Measurements from ENCODE around the gene POLG.
"Not testable (repeated sequence)": the region's sequence is repeated elsewhere in the genome, so short reads cannot be mapped to it uniquely, and the experiment has no call there.

POLG gene

DNA sequence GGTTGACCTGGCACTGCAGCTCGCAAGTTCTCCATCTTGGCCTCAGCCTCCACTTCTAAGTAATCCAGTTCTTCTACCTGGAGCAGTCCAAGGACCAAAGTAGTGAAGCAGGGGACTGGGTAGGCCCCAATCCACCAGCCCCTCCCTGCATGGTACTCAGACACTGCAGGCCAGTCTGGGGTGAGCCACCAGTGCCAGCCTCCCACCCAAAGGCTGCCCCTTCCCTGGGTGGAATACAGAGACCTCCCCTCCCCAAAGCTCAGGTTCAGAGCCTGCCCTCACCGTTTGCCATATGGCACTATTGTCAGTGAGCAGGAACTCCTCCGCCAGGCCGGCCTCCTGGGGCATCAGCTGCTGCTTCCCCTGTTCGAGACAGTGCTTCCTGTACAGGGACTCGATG, 10.8 kb downstream of the POLG start:
- DNase-seq = no peak

DNA sequence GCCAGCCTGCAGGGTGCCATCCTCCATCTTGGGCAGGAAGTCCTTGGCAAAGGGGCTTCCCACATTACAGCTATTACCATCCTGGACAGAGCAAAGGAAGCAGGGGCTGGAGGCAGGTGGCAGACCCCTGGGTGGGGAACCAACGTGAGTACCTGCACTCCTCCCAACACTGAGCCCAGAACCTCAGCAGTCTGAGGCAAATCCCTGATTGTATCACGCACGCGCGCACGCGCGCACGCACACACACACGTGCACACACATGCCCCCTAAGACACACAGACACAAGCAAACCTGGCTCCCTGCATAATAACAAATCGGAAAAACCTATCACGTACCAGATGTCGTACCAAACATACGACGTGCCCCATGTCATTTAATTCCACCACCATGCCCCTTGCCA, 11.8 kb downstream of the POLG start:
- DNase-seq = no peak

DNA sequence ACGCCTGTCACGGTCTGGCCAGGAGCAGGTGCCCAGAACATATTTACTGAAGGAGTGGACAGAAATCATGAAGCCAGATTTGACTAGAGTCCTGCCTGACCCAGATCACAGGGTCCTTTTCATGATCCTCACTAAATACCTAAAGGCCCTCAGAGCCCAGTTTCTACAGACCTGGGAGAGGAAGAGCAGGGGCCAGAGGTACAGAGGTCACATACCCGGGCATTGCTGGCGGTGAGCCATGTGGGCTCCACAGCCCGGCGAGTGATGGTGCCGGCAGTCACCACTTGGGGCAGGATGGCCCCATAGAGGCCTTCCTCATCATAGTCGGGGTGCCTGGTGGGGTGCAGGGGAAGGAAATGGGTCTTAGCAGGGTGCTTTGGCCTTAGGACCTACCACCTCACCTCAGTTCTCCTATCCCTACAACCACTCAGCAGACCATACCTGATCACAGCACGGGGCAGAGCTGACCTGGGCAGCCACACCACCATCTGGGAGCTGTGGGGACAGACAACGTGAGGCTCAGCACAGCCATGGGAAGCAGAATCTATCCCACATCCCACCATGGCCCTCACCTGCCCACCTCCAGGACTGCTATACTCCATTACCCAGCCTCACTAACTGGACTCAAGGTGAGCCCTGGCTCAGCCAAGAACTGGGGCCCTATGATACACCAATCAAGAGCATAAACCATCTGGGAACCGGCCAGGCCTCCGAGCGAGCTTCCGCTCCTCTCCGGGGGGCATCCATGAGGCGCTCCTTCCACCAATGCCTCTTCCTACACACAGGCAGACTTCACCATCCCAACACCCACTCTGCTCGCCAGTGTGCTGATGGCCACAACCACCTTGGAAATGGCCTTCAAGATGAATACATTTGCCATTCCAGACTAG, 12.9 kb downstream of the POLG start:
- DNase-seq = no peak

DNA sequence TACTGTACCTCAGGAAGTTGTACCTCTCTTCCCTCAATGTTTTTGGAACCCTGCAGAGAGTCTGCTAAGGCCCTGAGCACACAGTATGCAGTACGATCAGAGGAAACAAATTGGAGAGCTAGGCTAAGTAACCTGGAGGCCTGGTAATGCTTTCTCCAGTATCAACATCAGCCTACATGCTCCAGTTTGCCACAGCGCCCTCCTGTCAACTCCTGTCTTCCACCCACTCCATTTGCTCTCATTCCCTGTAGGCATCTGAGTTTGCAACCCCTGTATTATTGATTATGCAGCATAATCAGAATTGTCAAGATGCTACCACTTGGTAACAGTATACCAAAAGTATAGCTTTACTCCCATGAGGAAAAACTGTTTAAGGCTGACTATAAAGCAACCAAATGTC, 14.4 kb downstream of the POLG start:
- DNase-seq = no peak

DNA sequence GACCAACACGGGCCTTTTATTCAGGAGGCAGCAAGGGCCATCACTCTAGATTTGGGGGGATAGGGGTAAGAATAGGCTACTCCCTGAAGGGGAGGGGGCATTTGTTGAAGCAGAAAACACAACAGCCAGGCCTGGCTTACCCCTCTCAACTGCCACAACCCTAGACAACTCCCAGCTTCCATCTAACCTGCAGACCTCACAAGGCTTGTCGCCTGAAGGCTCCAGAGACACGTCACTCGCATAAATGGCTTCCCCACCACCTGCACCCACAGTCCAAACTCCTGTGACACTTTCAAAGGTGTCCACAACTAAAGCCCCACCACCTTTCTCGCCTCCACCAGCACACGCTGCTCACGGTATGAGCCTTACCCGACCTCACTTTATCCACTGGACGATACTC, 14.9 kb downstream of the POLG start:
- no peak for DNase-seq

DNA sequence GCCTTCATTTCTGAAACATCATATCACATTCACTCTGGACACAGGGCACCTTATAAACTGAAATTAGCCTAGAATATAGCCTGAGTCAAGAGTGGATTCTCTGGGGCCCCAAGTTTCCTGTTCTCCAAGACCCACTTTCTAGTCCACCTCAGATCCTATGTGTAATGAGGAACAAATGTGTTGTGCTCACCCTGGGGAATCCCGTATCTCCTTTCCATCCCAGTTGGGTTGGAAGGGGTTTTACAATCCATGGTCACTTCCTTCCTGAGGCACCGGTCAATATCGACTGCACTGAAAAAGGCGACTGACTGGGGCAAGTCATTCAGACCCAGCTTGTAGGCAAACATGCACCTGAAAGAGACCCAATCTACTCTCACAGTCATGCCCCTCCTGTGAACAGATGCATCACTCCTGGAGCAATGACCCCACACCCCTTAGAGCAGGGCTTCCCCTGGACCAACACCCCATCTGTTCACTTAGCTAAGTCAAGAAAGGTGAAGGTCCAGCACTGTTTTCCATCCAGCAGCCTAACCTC, 17.4 kb downstream of the POLG start:
- DNase-seq = no peak

DNA sequence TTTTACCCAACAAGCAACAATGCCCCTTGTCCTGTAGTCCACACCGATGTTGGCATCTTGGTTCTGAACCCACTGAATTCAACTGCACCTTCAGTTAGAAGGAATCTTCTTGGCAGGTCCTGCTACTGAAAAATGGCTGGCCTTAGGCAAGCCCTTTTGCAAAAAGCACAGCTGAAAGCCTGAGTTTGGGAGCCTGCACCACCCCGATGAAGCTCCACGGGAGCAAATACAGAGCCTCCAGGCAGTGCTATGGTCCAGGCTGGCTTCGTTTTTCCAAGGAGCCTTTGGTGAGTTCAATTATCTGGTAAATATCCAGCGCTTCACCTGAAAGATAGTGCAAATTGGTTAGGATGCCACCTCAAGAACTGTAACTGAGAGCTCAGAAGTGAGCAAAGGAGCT, 18.1 kb downstream of the POLG start:
- DNase-seq = no peak

DNA sequence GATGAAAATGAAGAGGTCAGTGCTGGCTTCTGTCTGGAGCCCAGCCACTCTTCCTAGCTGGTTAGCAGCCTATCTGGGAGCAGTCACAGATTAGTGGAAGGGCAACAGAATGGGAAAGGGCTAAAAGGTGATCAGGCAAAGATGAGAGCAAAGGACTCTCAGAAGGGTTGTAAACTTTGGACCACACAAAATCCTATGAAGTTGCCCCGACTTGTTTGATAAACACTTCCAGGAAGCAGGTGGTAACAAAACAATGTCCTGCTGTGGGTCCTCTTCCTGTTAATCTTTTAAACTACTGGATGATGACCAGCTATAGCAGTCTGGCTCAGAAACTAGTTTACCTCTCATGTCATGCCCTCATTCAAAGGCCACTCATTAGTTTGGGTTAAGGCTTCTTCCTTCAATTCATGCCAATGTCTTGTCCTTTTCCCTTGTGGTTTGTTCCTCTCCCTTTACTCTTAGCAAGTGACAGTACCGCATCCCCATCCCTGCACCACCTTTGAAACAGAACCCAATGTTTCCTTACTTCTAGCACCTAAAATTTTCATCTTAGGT, 19.2 kb downstream of the POLG start:
- DNase-seq = no peak

DNA sequence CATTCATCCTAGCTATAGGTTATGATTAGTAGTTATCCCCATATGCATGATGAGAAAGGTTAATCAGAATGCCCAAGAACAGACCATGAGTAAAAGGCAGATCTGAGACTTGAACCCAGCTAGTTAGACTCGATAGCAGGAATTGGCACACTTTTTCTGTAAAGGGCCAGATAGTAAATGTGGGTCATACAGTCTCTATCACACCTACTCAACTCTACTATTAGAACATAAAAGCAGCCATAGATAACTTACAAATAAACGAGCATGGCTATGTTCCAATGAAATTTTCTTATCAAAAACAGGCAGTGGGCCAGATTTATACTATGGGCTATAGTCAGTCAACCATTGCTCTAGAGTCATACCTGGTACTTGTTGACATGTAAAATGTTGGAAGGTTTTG, 24.6 kb downstream of the POLG start:
- no peak for DNase-seq

DNA sequence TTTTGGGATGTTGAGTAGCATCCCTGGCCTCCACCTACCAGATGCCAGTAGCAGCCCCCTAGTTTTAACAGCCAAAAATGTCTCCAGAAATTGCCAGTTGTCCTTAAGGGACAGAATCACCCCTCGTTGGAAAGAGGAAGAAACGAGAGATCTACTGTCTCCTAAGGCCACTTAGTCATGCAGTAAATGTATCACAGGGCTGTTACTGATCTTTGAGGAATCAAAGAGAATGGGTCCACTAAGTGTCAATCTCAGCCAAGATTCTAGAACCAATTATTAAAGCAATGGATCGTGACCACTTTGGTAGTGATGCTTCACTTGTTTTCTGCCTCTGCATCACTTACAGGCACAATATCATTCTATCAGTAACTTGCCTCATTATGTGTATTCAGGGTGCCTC, 26.4 kb downstream of the POLG start:
- DNase-seq = no peak

DNA sequence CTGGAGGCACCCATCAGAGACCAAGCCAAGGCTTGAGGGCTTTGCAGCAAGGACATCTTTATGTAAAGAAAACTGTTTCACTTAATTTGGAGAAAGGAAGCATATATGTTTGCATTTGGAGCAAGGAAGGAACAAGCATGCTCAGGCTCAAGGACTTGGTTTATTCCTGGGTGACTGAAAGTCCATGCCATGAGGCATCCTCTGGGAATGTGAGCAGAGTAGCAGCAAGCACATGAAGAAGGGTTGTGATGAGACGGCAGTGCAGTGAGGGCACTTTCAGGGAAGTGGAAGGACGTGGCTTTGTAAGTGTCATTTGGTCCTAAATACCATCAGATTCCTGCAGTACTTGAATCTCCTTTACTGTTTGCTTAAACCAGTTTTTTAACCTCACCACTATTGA, 26.8 kb downstream of the POLG start:
- DNase-seq = no peak

DNA sequence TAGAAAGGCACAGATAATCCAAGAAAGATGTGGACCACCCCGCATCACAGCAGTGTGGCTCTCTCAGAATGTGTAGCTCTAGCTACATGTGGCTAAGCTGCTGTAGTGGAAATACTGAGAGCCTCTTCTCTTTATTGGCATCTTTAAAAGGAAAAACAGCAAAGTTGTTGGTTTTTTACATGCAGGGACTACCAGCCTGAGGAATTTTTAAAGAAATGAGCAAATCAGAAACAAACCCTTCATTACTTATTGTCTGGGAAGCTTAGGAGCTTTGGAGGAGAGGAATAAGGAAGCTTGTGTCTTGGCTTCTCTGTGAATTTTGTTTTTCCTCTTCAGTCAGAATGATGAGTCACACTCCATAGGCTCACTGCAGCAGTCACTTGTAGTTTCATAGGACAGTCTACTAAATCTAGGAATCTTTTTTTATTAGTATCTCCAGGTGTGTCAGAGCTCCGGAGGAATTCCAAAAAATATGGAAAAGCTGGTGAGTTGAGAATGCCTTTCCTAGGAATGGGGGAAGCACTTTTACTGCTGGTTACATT, 27.5 kb downstream of the POLG start:
- DNase-seq = no peak

DNA sequence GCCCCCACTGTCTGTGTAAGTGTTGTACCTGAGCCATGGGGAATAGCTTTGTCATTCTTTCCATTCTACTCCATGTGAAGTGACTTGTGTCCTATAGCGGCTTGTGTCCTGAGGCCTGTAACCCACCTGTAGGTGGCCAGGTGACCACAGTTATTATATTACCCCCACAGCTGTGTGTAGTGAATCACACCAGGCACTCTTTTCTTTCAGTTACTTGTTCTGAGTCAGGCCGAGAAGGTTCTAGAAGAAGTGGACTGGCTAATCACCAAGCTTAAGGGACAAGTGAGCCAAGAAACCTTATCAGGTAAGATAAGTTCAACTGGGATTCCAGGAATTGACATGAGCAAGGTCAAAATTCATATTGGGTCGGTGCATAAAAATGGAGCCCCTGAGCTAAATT, 29.2 kb downstream of the POLG start:
- DNase-seq = no peak

DNA sequence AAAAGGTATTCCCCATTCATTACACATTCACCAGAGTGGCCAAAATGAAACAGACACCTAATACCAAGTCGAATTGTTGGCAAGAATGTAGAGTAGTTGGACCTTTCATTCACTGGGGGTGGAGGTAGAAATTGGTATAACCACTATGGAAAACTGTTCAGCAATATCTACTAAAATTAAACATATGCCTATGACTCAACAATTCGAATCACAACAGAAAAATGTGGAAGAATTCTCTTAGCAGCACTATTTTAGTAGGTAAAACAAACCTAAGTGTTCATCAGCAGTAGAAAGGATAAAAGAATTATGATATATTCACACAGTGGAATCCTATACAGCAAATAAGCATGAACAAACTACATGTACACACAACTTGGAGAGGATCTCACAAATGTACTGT, 30.6 kb downstream of the POLG start:
- DNase-seq = no peak

DNA sequence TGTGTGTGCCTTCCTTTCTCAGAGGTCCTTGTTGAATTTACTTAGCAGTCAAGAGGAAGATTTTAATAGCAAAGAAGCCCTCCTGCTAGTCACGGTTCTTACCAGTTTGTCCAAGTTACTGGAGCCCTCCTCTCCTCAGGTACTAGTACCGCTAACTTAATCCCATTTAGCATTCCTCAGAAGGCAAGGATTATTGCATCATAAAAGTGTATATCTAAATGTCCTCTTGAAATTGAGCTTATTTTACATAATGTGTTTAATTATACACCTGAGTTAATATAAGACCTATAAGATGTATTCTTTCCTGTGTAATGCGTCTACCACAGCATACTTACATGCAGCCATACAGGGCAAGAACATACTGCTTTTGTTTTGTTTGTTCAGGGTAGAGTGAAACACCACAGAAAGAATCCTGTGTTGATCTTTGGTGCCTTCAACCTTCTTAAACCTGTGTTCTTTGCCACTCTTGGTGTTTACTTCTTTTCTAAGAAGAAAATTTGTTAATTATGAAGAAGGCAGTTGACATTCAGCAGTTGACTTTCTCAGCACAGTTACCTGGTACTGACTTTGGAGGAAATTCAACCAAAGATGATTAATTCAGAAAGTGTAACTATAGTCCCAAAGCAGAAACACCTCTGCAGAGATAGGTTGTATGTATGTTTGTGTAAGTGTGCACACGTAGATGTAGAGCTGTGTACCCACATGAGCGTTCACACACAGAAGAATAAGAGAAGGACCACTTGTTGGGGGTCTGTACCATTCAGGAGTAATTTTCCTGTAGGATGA, 33.1 kb downstream of the POLG start:
- DNase-seq = no peak

DNA sequence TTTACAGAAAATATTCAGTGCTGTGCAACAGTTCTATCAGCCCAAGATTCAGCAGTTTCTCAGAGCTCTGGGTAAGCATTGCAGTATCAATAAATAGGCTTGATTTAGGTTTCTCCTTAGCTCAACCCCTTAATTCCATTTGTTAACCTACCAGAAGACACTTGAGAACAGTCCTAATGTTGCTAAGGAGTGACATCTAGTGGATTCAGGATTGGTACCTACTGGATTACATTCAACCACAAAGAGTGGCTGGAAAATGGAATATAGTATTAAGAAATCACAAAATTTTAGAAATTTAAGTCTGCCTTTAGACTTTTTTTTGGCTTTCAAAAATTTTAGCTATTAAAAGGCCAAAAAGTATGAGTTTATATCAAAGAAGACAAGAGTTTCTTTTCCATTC, 34.7 kb downstream of the POLG start:
- DNase-seq = no peak

DNA sequence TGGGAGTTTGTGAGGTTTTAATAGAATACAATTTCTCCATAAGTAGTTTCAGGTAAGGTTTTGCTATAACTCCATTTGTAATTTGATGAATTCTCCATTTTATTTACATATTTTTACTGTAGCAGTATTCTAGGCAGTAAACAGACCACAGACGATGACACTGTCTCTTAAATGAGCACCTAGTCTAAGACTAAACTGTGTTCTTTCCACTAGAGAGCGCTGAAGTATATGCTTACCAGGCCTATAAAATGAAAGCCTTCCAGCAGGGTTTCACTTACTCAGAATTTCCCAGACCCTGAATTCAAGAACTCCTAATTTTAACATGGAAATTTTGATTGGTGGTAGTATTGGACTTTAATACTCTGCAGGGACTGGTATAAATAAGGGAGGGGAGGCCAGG, 41.6 kb downstream of the POLG start:
- no peak for DNase-seq

DNA sequence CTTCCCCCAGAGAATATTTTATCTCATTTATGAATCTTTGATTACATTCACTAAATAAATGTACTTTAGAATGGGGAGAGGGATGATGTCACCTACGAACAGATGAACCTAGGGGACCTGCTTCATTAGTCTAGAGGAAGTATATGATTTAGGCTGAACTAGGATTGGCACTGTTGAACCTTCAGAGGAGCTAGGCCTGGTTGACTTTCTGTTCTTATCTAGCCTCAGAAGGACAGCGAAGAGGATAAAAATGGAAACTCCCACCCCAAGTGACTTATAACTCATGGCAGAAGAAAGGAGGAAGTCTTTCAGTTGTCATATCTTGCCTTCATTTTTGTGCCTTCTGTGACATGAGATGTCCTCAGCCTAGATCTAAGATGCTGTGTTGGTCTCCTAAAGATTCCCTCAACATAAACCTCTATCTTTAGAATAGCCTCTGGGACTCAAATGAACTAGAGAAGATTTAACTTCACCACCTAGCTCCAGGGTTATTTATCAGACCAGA, 42.6 kb downstream of the POLG start:
- no peak for DNase-seq

DNA sequence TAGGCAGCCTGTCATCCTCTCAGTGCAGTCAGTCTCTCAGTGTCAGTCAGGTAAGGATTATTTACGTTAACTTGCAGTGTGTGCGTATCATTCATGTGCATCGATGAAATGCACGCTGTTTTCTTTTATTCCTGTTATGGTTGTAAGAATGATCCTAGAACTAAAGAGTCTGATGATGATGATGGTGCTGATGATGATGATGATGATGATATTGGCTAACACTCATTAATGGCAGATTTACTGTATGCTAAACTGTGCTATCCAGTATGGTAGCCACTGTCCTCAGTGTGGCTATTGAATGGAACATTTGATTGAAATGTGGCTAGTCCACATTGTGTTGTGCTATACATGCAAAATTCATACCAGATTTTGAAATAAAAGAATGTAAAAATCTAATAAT, 51.4 kb downstream of the POLG start:
- no peak for DNase-seq

DNA sequence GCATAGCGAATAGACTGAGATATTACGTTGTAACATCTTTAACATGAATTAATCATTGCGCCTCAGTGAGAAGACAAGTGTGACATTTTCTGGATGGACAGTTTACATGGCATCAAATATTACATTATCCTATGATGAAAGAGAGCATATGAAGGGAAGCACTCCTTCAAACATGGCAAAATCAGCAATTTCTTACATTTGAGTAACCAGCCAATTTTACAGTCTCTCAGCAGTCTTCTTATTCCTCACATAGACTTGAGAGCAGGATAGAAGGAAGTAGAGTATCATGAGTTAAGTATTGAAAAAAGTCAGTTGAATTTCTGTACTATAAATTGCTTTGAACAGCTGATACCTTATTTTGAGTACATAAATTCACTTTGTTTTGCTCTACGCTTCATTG, 52.0 kb downstream of the POLG start:
- DNase-seq = no peak

DNA sequence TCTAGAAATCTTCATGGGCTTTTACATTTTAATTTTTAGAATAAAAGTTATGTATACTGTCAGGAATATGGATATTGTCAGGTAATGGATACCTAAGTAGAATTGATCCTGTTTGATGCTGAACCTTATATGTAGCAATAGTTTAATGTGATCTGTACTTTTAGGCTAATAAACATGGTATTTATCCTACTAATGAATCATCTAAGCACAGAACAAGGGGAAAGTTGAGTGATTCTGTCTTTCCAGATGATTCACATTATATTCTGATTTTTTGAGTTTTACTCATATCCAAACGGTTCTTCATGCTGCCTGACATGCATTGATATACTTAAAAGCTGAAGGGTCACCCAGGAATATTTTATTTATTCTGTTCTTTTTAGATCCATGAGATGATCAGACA, 56.3 kb downstream of the POLG start:
- no peak for DNase-seq

DNA sequence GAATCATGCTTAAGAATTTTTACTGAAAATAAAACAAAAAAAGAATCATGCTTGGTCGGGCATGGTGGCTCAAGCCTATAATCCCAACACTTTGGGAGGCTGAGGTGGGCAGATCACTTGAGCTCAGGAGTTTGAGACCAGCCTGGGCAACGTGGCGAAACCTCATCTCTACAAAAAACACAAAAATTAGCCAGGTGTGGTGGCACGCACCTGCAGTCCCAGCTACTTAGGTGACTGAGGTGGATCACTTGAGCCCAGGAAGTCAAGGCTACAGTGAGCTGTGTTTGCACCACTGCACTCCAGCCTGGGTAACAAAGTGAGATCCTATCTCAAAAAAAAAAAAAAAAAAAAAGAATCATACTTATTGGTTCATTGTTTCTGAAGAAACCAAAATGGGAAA, 57.3 kb downstream of the POLG start:
- not testable (repeated sequence) for DNase-seq

Measured in activated effector memory CD4-positive, alpha-beta T cell treated with Interleukin-2 at 50 U/mL for 16 hours (primary cell).